HG03159 (cell line): ENCODE measurements around the gene OR52E2.

Experiments used
- ATAC-seq: cut with Tn5 transposase; IDR thresholded peaks from one replicate; pipeline ENCODE4 v1.9.1; 2021; ENCODE audit warnings: mild to moderate bottlenecking, moderate library complexity; ENCODE audit not compliant: unreplicated experiment

OR52E2 gene

GRCh38 chr11:5013012-5013411 is 46.4 kb downstream of the OR52E2 start:
- no peak for ATAC-seq

DNA sequence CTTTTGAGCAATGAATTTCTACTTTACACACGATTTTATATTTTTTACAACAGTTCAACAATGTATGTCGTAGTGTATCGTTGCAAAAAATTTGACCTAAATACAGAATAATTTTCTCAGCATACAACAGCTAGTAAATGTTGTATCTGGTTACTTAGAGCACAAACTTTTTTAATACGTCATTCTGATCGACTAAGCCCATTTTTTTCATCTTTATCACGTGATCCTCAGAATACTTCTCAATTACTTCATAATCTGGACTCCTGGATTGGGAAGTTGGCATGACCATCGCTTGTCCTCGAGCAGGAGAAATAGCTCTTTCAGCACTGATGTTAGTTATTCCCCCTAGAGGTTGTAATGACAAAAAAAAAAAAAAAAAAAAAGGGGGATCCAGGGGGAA is 48.2 kb downstream of the OR52E2 start:
- no peak for ATAC-seq
